Measurements from ENCODE around the gene GGTA1. TPM values are rescaled to one million over a fixed set of nuclear protein-coding genes. Genes with fewer than 3 reads are reported as not detected.
A peak's percentile ranks its signal among the peaks of the same experiment; 100 is the strongest.

The GGTA1 gene
- total RNA-seq, 1 donor from 2014 or later, result not detected

DNA sequence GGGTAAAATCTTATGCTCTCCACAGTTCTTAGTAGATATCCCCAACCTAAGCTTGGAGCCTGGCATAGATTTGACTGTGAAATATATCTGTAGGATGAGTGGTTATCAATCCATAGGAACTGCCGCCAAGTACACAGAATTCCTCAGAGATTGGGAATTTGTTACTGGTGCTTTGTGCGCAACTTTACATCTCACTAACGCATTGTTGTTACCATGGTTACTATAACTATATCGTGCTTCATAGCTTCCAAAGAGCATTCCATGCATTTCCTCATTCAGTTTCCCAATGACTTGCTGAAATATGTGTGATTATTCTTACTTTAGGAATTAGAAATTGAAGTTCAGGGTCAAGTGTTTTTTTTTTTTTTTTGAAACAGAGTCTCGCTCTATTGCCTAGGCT lies 9.5 kb upstream of the GGTA1 start:
- Mint-ChIP-seq H3K27me3 (ENCODE audit: low read depth) (peaks cover 19% of the 10 kb centered on the region), H3K4me1 (peaks cover 6% of the 10 kb centered on the region), H3K36me3 (no peaks in the 10 kb centered on the region), H3K4me3 (no peak overlapping the region), H3K9me3 (no peaks in the 10 kb centered on the region), H3K27ac (no peak overlapping the region)
- TF ChIP-seq, protein P1, sequence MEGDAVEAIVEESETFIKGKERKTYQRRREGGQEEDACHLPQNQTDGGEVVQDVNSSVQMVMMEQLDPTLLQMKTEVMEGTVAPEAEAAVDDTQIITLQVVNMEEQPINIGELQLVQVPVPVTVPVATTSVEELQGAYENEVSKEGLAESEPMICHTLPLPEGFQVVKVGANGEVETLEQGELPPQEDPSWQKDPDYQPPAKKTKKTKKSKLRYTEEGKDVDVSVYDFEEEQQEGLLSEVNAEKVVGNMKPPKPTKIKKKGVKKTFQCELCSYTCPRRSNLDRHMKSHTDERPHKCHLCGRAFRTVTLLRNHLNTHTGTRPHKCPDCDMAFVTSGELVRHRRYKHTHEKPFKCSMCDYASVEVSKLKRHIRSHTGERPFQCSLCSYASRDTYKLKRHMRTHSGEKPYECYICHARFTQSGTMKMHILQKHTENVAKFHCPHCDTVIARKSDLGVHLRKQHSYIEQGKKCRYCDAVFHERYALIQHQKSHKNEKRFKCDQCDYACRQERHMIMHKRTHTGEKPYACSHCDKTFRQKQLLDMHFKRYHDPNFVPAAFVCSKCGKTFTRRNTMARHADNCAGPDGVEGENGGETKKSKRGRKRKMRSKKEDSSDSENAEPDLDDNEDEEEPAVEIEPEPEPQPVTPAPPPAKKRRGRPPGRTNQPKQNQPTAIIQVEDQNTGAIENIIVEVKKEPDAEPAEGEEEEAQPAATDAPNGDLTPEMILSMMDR (IDR thresholded peaks at IDR 0.05; ENCODE audit: unreplicated experiment), result no peak
- no peak for DNase-seq (ENCODE audit: low spot score in 2 of 2, unreplicated experiment in 2 of 2)

DNA sequence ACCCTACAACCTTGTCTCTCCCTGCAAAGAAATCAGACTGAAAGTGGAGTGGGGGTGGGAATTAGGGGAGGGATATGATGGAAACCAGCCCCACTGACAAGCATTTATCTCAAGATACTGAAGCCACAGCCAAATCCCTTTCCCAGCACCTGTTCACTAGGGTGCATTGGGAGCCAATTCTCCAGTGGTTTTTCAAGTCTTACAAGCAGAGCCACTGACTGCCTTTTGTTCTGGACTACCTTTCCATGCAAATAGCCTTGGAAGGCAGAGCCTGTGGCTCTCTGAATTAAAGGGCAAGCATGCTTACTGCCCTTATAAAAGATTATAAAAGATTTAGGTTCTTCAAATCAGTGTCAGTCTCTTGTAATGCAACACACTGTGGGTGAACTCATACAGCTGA lies 8.8 kb upstream of the GGTA1 start:
- H3K4me1 Mint-ChIP-seq, result peaks cover 10% of the 10 kb centered on the region
- DNase-seq (ENCODE audit: low spot score in 2 of 2, unreplicated experiment in 2 of 2), result no peak
- no peak overlapping the region for H3K27ac Mint-ChIP-seq
- H3K4me3 Mint-ChIP-seq, result no peak overlapping the region
- peaks cover 25% of the 10 kb centered on the region for H3K27me3 Mint-ChIP-seq (ENCODE audit: low read depth)
- no peaks in the 10 kb centered on the region for H3K36me3 Mint-ChIP-seq
- TF ChIP-seq, protein P1 (IDR thresholded peaks at IDR 0.05; ENCODE audit: unreplicated experiment), result no peak
- H3K9me3 Mint-ChIP-seq, result no peaks in the 10 kb centered on the region

DNA sequence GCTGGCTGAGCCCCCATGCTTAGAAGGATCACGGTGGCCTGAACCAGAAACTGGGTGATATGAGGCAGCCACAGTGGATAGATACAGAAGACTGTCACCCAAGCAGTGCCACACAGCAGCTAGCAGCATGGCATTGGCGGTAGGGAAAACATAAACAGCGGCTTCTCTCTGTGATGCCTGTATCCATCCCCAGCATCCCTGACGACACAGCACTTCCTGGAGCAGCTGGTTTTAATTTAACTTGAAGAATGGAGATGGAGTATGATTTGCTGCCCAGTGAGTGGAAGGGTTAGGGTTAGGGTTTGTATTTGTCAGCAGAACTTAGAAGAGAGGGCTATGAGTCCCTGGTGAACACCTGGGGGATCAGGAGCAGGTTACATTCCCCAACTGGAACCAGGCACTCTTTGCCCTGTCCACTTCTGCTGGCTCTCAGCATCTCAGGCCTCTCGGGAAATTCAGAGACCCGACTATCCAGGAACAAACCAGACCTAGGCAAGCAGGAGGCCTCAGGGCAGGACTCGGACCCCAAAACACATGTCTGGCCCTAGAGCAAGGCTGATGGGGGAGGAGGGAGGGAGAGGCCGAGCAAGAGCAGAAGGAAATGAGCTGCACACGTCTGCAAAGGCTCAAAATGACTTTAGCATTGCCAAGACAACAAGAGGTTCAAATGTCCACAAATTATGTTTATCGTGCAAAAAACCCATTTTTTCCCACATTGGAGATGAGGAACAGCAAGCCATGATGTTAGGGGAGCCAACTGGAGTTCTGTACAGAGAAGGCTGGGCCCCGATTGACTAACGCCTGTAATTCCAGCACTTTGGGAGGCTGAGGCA lies 6.5 kb upstream of the GGTA1 start:
- Mint-ChIP-seq H3K27ac (no peak overlapping the region), H3K4me1 (peaks cover 14% of the 10 kb centered on the region), H3K9me3 (no peaks in the 10 kb centered on the region), H3K4me3 (no peak overlapping the region), H3K27me3 (ENCODE audit: low read depth) (peaks cover 44% of the 10 kb centered on the region), H3K36me3 (no peaks in the 10 kb centered on the region)
- TF ChIP-seq, protein P1 (IDR thresholded peaks at IDR 0.05; ENCODE audit: unreplicated experiment), result no peak
- no peak for DNase-seq (ENCODE audit: low spot score in 2 of 2, unreplicated experiment in 2 of 2)

DNA sequence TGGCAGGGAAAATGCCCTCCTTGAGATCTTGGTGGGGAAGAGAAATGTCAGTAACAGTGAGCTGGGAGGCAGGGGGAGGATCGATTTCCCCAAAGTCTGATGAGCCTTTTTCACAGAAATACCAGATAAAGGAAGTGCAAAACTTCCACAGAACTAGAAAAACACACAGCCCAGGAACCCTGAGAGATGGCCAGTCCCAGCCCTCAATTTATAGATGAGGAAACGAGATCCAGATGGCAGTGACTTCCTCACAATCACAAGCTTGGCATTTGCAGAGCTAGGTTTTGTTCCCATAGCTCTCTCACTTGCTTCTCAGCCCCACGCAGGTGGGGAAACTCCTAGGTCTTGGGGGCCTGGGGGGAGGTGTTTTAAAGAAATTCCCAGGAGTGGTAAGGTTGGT lies 3.8 kb upstream of the GGTA1 start:
- peaks cover 67% of the 10 kb centered on the region for H3K27me3 Mint-ChIP-seq (ENCODE audit: low read depth)
- TF ChIP-seq, protein P1 (IDR thresholded peaks at IDR 0.05; ENCODE audit: unreplicated experiment), result no peak

DNA sequence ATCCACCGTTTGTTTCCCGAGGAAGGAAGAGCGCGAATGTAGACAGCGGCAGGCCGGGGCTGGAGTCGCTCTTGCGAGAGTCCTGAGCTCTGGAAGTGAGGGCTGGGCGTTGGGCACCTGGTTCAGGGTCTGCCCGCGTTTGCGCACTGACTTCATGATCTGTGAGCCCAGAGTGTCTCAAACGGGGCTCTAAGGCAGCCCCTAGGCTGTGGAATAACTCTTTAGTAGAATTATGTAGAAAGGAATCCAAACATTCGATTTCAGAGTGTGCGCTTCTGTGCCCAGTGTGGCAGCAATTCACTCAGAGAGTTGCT lies 478 bp upstream of the GGTA1 start:
- DNase-seq (ENCODE audit: low spot score in 2 of 2, unreplicated experiment in 2 of 2), result no peak
- Mint-ChIP-seq H3K9me3 (peaks cover 9% of the 10 kb centered on the region), H3K4me1 (peaks cover 28% of the 10 kb centered on the region), H3K4me3 (peak overlapping the region; percentile 80), H3K27ac (no peak overlapping the region), H3K27me3 (ENCODE audit: low read depth) (peaks cover 77% of the 10 kb centered on the region), H3K36me3 (no peaks in the 10 kb centered on the region)
- TF ChIP-seq, protein P1 (IDR thresholded peaks at IDR 0.05; ENCODE audit: unreplicated experiment), result no peak

More for the DNA sequence above, 3.8 kb upstream of the GGTA1 start:
- DNase-seq (ENCODE audit: low spot score in 2 of 2, unreplicated experiment in 2 of 2), result no peak
- Mint-ChIP-seq H3K36me3 (no peaks in the 10 kb centered on the region), H3K27ac (no peak overlapping the region), H3K9me3 (no peaks in the 10 kb centered on the region), H3K4me1 (peaks cover 31% of the 10 kb centered on the region), H3K4me3 (no peak overlapping the region)

DNA sequence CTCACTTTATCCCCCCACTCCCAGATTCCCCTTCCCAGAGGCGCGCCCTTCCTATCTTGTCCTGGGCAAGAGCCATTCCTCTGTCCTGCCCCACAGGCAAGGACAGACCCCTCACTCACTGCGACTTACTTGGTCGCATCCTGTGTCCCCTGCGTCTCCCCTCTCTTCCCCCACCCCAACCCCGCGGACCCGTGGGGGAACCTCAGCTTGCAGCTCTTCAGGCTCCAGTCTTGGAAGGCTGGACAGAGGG lies 542 bp downstream of the GGTA1 start:
- H3K27me3 Mint-ChIP-seq (ENCODE audit: low read depth), result peaks cover 78% of the 10 kb centered on the region
- H3K4me1 Mint-ChIP-seq, result peaks cover 28% of the 10 kb centered on the region
- no peaks in the 10 kb centered on the region for H3K36me3 Mint-ChIP-seq
- H3K27ac Mint-ChIP-seq, result no peak overlapping the region
- no peak for DNase-seq (ENCODE audit: low spot score in 2 of 2, unreplicated experiment in 2 of 2)
- TF ChIP-seq, protein P1 (IDR thresholded peaks at IDR 0.05; ENCODE audit: unreplicated experiment), result no peak
- peak overlapping the region; percentile 71 for H3K4me3 Mint-ChIP-seq
- H3K9me3 Mint-ChIP-seq, result peaks cover 9% of the 10 kb centered on the region
